HG02678 (cell line): ENCODE measurements around the gene RNF180.
"Not testable (repeated sequence)": the region's sequence is repeated elsewhere in the genome, so short reads cannot be mapped to it uniquely, and the experiment has no call there.

Source experiments
- ATAC-seq: cut with Tn5 transposase; IDR thresholded peaks from one replicate; pipeline ENCODE4 v1.9.1; 2021; ENCODE audit warnings: mild to moderate bottlenecking, moderate library complexity; ENCODE audit not compliant: unreplicated experiment

RNF180 gene

GRCh38 chr5:64180661-64181343 is 15.2 kb downstream of the RNF180 start:
- ATAC-seq: no peak

- no peak for ATAC-seq
Observed at GRCh38 chr5:64181440-64181839, 15.8 kb downstream of the RNF180 start.

- ATAC-seq: no peak
Observed at GRCh38 chr5:64183956-64184355, 18.3 kb downstream of the RNF180 start.

GRCh38 chr5:64184832-64185231 is 19.2 kb downstream of the RNF180 start:
- ATAC-seq: no peak

- ATAC-seq: no peak
Observed at GRCh38 chr5:64188776-64189175, 23.1 kb downstream of the RNF180 start.

- peak; percentile 43 for ATAC-seq
Observed at GRCh38 chr5:64190562-64191306, 25.1 kb downstream of the RNF180 start.

GRCh38 chr5:64195981-64196380 is 30.3 kb downstream of the RNF180 start:
- ATAC-seq: no peak

- ATAC-seq: no peak
Observed at GRCh38 chr5:64199425-64199824, 33.8 kb downstream of the RNF180 start.

GRCh38 chr5:64201996-64202395 is 36.4 kb downstream of the RNF180 start:
- ATAC-seq: no peak

GRCh38 chr5:64206653-64207052 is 41.0 kb downstream of the RNF180 start:
- ATAC-seq: no peak

- no peak for ATAC-seq
Observed at GRCh38 chr5:64207978-64208377, 42.3 kb downstream of the RNF180 start.

- no peak for ATAC-seq
Observed at GRCh38 chr5:64209353-64209752, 43.7 kb downstream of the RNF180 start.

- no peak for ATAC-seq
Observed at GRCh38 chr5:64210866-64211265, 45.2 kb downstream of the RNF180 start.

- ATAC-seq: no peak
Observed at GRCh38 chr5:64213011-64213410, 47.4 kb downstream of the RNF180 start.

- ATAC-seq: no peak
Observed at GRCh38 chr5:64213531-64213930, 47.9 kb downstream of the RNF180 start.

- ATAC-seq: no peak
Observed at GRCh38 chr5:64214132-64214531, 48.5 kb downstream of the RNF180 start.

GRCh38 chr5:64221911-64222310 is 56.3 kb downstream of the RNF180 start:
- no peak for ATAC-seq

GRCh38 chr5:64225286-64225981 is 59.8 kb downstream of the RNF180 start:
- ATAC-seq: not testable (repeated sequence)

- ATAC-seq: not testable (repeated sequence)
Observed at GRCh38 chr5:64227131-64227537, 61.5 kb downstream of the RNF180 start.

GRCh38 chr5:64229163-64229774 is 63.6 kb downstream of the RNF180 start:
- peak; percentile 74 for ATAC-seq

GRCh38 chr5:64260756-64261155 is 95.1 kb downstream of the RNF180 start:
- ATAC-seq: no peak
